ENCODE results near the gene SPSB1. TPM values are rescaled to one million over a fixed set of nuclear protein-coding genes. Genes with fewer than 3 reads are reported as not detected.
"Not testable (repeated sequence)": the region's sequence is repeated elsewhere in the genome, so short reads cannot be mapped to it uniquely, and the experiment has no call there.

Gene SPSB1
- total RNA-seq, 4 donors from 2014 or later, result 40.0 to 82.1 (median 52.6) TPM

GRCh38 chr1:9382643-9383491 lies 90.2 kb downstream of the SPSB1 start:
- intact Hi-C loops (cut with DNase I; ENCODE audit: low total_unique reads), result no loop called here
- H3K4me3 ChIP-seq, result no peak overlapping the region
- in situ Hi-C loops (cut with MboI; ENCODE audit: low pct_ligation_motif_present in 1 of 4, low pct_unique_long_range_greater_than_20kb in 1 of 4, low sequenced_read_pairs in 3 of 4), result no loop called here
- no peaks in the 10 kb centered on the region for H3K9me3 ChIP-seq
- H3K27me3 ChIP-seq, result no peaks in the 10 kb centered on the region
- H3K4me1 ChIP-seq, result peaks cover 22 to 24% (median 22%) of the 10 kb centered on the region in 4 donors
- H3K27ac ChIP-seq, result peak overlapping the region in 1 of 4 donors; percentile 71
- TF ChIP-seq POLR2A (IDR thresholded peaks at IDR 0.05) (no peak), EP300 (IDR thresholded peaks at IDR 0.05; ENCODE audit: low read depth) (no peak), POLR2AphosphoS5 (IDR thresholded peaks at IDR 0.05) (no peak)
- TF ChIP-seq, protein P1, sequence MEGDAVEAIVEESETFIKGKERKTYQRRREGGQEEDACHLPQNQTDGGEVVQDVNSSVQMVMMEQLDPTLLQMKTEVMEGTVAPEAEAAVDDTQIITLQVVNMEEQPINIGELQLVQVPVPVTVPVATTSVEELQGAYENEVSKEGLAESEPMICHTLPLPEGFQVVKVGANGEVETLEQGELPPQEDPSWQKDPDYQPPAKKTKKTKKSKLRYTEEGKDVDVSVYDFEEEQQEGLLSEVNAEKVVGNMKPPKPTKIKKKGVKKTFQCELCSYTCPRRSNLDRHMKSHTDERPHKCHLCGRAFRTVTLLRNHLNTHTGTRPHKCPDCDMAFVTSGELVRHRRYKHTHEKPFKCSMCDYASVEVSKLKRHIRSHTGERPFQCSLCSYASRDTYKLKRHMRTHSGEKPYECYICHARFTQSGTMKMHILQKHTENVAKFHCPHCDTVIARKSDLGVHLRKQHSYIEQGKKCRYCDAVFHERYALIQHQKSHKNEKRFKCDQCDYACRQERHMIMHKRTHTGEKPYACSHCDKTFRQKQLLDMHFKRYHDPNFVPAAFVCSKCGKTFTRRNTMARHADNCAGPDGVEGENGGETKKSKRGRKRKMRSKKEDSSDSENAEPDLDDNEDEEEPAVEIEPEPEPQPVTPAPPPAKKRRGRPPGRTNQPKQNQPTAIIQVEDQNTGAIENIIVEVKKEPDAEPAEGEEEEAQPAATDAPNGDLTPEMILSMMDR (IDR thresholded peaks at IDR 0.05), result no peak
- H3K36me3 ChIP-seq, result no peaks in the 10 kb centered on the region
- no peak for DNase-seq
- WGBS, 2 donors (ENCODE audit: low coverage in 1 of 2), result 85 to 88% methylated on average over 6 to 20 of the region's 20 CpGs

DNA sequence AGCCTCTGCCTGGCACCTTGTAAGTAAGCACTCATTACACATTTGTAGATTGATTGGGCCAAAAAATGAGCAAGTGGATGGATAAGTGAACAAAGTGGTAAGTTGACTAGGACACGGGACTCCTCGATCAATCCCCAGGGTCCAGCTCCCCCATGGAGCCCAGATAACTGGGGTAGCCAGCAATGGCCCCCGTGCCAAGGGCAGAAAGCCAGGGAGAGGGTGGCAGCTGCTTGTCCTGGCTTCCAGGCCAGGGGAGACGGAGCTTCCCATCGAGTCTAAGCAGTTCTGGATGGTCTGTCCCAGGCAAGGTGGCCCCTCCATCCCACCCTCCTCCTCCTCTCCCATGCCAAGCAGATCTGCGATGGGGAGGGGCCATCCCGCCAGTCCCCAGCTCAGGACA lies 91.4 kb downstream of the SPSB1 start:
- no peak for TF ChIP-seq POLR2A (IDR thresholded peaks at IDR 0.05)
- TF ChIP-seq, protein P1 (IDR thresholded peaks at IDR 0.05), result no peak
- TF ChIP-seq EP300 (IDR thresholded peaks at IDR 0.05; ENCODE audit: low read depth), result no peak
- TF ChIP-seq POLR2AphosphoS5 (IDR thresholded peaks at IDR 0.05), result no peak
- Histone ChIP-seq H3K4me3 (no peak overlapping the region), H3K9me3 (no peaks in the 10 kb centered on the region), H3K27me3 (no peaks in the 10 kb centered on the region), H3K4me1 (peaks cover 28 to 30% (median 29%) of the 10 kb centered on the region in 4 donors), H3K36me3 (no peaks in the 10 kb centered on the region), H3K27ac (peak overlapping the region in 3 of 4 donors; percentile 67 to 71 (median 70))
- intact Hi-C loops (cut with DNase I; ENCODE audit: low total_unique reads) (no loop called here), in situ Hi-C loops (cut with MboI; ENCODE audit: low pct_ligation_motif_present in 1 of 4, low pct_unique_long_range_greater_than_20kb in 1 of 4, low sequenced_read_pairs in 3 of 4) (no loop called here)
- WGBS, 2 donors (ENCODE audit: low coverage in 1 of 2), result 85% methylated on average over 7 of the region's 7 CpGs; no CpG with 5 or more reads in 1 of the 2 donors
- no peak for DNase-seq

- no peak overlapping the region for H3K4me3 ChIP-seq
- H3K27me3 ChIP-seq, result no peaks in the 10 kb centered on the region
- peak; percentile 32 for DNase-seq
- 69% methylated on average over 18 of the region's 18 CpGs; no CpG with 5 or more reads in 1 of the 2 donors for WGBS, 2 donors (ENCODE audit: low coverage in 1 of 2)
- H3K4me1 ChIP-seq, result peaks cover 28 to 30% (median 29%) of the 10 kb centered on the region in 4 donors
- in situ Hi-C loops (cut with MboI; ENCODE audit: low pct_ligation_motif_present in 1 of 4, low pct_unique_long_range_greater_than_20kb in 1 of 4, low sequenced_read_pairs in 3 of 4) (no loop called here), intact Hi-C loops (cut with DNase I; ENCODE audit: low total_unique reads) (no loop called here)
- H3K36me3 ChIP-seq, result no peaks in the 10 kb centered on the region
- H3K27ac ChIP-seq, result peak overlapping the region; percentile 56 to 71 (median 68)
- H3K9me3 ChIP-seq, result no peaks in the 10 kb centered on the region
- TF ChIP-seq POLR2A (IDR thresholded peaks at IDR 0.05), result no peak
- TF ChIP-seq POLR2AphosphoS5 (IDR thresholded peaks at IDR 0.05), result peak; percentile 13 to 57 (median 33)
Observed at GRCh38 chr1:9384751-9385245, 92.1 kb downstream of the SPSB1 start.

DNA sequence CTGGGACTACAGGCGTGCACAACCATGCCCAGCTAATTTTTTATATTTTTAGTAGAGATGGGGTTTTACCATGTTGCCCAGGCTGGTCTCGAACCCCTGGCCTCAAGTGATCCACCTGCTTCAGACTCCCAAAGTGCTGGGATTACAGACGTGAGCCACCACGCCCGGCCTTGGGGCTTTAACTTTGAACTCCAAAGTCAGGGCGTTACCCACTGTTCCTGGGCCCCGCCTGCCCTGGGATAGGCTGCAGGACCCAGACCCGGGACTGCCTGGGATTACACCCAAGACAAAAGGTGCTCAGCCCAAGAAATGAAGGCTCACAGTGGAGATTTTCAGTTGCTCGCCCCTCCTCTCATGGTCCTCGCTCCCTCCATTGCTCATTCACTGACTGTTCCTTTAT lies 92.7 kb downstream of the SPSB1 start:
- peaks cover 28 to 30% (median 29%) of the 10 kb centered on the region in 4 donors for H3K4me1 ChIP-seq
- WGBS, 2 donors (ENCODE audit: low coverage in 1 of 2), result 73% methylated on average over 10 of the region's 10 CpGs; no CpG with 5 or more reads in 1 of the 2 donors

More for the DNA sequence above, 92.7 kb downstream of the SPSB1 start:
- H3K9me3 ChIP-seq; H3K36me3 ChIP-seq; H3K4me3 ChIP-seq; H3K27me3 ChIP-seq; in situ Hi-C loops (cut with MboI; ENCODE audit: low pct_ligation_motif_present in 1 of 4, low pct_unique_long_range_greater_than_20kb in 1 of 4, low sequenced_read_pairs in 3 of 4); intact Hi-C loops (cut with DNase I; ENCODE audit: low total_unique reads): not testable (repeated sequence)
- peak; percentile 78 for DNase-seq
- peak overlapping the region; percentile 56 to 71 (median 68) for H3K27ac ChIP-seq
